Measurements from ENCODE around the gene SEMA4B. TPM values are rescaled to one million over a fixed set of nuclear protein-coding genes. Genes with fewer than 3 reads are reported as not detected.

The SEMA4B gene
- total and polyA plus RNA-seq, 7 experiments from 2014 or later, result 5.6 to 31.0 (median 19.4) TPM

GRCh38 chr15:90178468-90179435, 22.4 kb upstream of the SEMA4B start:
- Histone ChIP-seq H3K27me3 (ENCODE audit: control insufficient read depth in 2 of 2, insufficient read depth in 2 of 2, low read length in 2 of 2) (no peaks in the 10 kb centered on the region), H3K4me3 (ENCODE audit: low read length) (no peak overlapping the region), H3K9me3 (ENCODE audit: control insufficient read depth in 2 of 3, low read length in 3 of 3) (no peaks in the 10 kb centered on the region), H3K27ac (ENCODE audit: low read depth, low read length) (no peak overlapping the region), H3K4me1 (ENCODE audit: control insufficient read depth in 2 of 2, insufficient read depth in 2 of 2, low read length in 2 of 2) (peaks cover 0 to 6% of the 10 kb centered on the region in 2 donors), H3K36me3 (ENCODE audit: control insufficient read depth in 2 of 3, insufficient read depth in 3 of 3, low read length in 3 of 3) (no peaks in the 10 kb centered on the region)
- Mint-ChIP-seq H3K27me3 (peaks cover 0 to 13% (median 0%) of the 10 kb centered on the region in 5 donors), H3K4me3 (no peak overlapping the region), H3K4me1 (peaks cover 0 to 13% (median 5%) of the 10 kb centered on the region in 7 donors), H3K27ac (no peak overlapping the region), H3K36me3 (peaks cover 0 to 3% (median 0%) of the 10 kb centered on the region in 5 donors), H3K9me3 (no peaks in the 10 kb centered on the region)
- CTCF ChIA-PET, result interaction anchor here (1.2 kb wide), 1 partner anchor 8 kb away, joined by 4 read pairs; no protein-coding TSS in a partner anchor
- POLR2A ChIA-PET, result interaction anchor here (0.7 kb wide), 1 partner anchor 47 kb away, joined by 4 read pairs; no protein-coding TSS in a partner anchor
- ATAC-seq (no peak), DNase-seq (no peak)
- intact Hi-C loops (cut with micrococcal nuclease), result no loop called here

DNA sequence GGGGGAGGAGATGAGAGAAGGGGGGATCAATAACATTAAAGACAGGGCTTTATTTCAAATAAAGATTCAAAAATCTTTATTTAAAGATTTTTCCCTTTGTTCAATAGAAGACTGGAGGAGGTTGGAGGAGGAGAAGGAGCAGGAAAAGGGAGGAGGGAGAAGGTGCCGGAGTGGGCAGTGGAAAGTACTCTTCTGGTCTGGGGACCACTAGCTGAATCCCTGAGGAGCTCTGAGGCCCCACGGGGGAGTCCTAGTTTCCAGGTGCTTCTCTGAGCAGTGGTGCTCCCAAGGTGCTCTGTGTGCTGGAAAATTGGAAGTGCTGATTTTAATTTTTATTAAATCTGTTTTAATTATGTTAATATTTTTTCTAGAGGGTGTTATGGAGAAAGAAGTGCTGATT, 19.4 kb upstream of the SEMA4B start:
- Histone ChIP-seq H3K36me3 (ENCODE audit: control insufficient read depth in 2 of 3, insufficient read depth in 3 of 3, low read length in 3 of 3) (no peaks in the 10 kb centered on the region), H3K9me3 (ENCODE audit: control insufficient read depth in 2 of 3, low read length in 3 of 3) (no peaks in the 10 kb centered on the region), H3K4me3 (ENCODE audit: low read length) (no peak overlapping the region), H3K27me3 (ENCODE audit: control insufficient read depth in 2 of 2, insufficient read depth in 2 of 2, low read length in 2 of 2) (no peaks in the 10 kb centered on the region), H3K4me1 (ENCODE audit: control insufficient read depth in 2 of 2, insufficient read depth in 2 of 2, low read length in 2 of 2) (peaks cover 6 to 12% of the 10 kb centered on the region in 2 donors), H3K27ac (ENCODE audit: low read depth, low read length) (no peak overlapping the region)
- H3K4me3 Mint-ChIP-seq, result peak overlapping the region in 1 of 10 donors; percentile 25
- H3K27ac Mint-ChIP-seq, result no peak overlapping the region
- intact Hi-C loops (cut with micrococcal nuclease), result no loop called here
- H3K27me3 Mint-ChIP-seq, result peaks cover 0 to 13% (median 0%) of the 10 kb centered on the region in 5 donors
- DNase-seq (no peak), ATAC-seq (no peak)
- H3K4me1 Mint-ChIP-seq, result peaks cover 12 to 26% (median 15%) of the 10 kb centered on the region in 7 donors
- POLR2A ChIA-PET, result interaction anchor here (0.5 to 0.7 kb wide), 2 partner anchors 18 to 19 kb away, joined by 3 read pairs; partner anchors contain the start of gene SEMA4B
- H3K9me3 Mint-ChIP-seq, result no peaks in the 10 kb centered on the region
- CTCF ChIA-PET, result interaction anchor here (0.6 to 0.7 kb wide), 2 partner anchors 59 to 279 kb away, joined by 3 to 4 read pairs; no protein-coding TSS in a partner anchor
- H3K36me3 Mint-ChIP-seq, result peaks cover 0 to 3% (median 0%) of the 10 kb centered on the region in 5 donors

- H3K4me1 ChIP-seq (ENCODE audit: control insufficient read depth in 2 of 2, insufficient read depth in 2 of 2, low read length in 2 of 2), result peaks cover 6% of the 10 kb centered on the region in 2 donors
- Mint-ChIP-seq H3K4me3 (peak overlapping the region; percentile 63 to 86 (median 73)), H3K9me3 (no peaks in the 10 kb centered on the region), H3K4me1 (peaks cover 9 to 29% (median 14%) of the 10 kb centered on the region in 7 donors), H3K27ac (peak overlapping the region in 7 of 9 donors; percentile 2 to 89 (median 39)), H3K27me3 (peaks cover 0 to 10% (median 0%) of the 10 kb centered on the region in 5 donors), H3K36me3 (peaks cover 0 to 3% (median 0%) of the 10 kb centered on the region in 5 donors)
- H3K9me3 ChIP-seq (ENCODE audit: control insufficient read depth in 2 of 3, low read length in 3 of 3), result no peaks in the 10 kb centered on the region
- H3K36me3 ChIP-seq (ENCODE audit: control insufficient read depth in 2 of 3, insufficient read depth in 3 of 3, low read length in 3 of 3), result no peaks in the 10 kb centered on the region
- peak in 1 of 9 donors; percentile 36 for DNase-seq
- no peak overlapping the region for H3K27ac ChIP-seq (ENCODE audit: low read depth, low read length)
- peak; percentile 52 for ATAC-seq
- ChIA-PET POLR2A (interaction anchor here (0.7 kb wide), 1 partner anchor 605 kb away, joined by 3 read pairs; no protein-coding TSS in a partner anchor), CTCF (interaction anchor here (0.6 kb wide), 1 partner anchor 38 kb away, joined by 4 read pairs; no protein-coding TSS in a partner anchor)
- no peaks in the 10 kb centered on the region for H3K27me3 ChIP-seq (ENCODE audit: control insufficient read depth in 2 of 2, insufficient read depth in 2 of 2, low read length in 2 of 2)
- peak overlapping the region; percentile 56 for H3K4me3 ChIP-seq (ENCODE audit: low read length)
- intact Hi-C loops (cut with micrococcal nuclease), result loop anchor here in 1 of 2 donors (1.0 kb wide), 1 partner anchor 47 kb away; no protein-coding TSS in a partner anchor
Measured at GRCh38 chr15:90184119-90184785, 16.9 kb upstream of the SEMA4B start.

GRCh38 chr15:90184786-90185704, 16.1 kb upstream of the SEMA4B start:
- Mint-ChIP-seq H3K4me3 (peak overlapping the region; percentile 74 to 94 (median 83)), H3K27ac (peak overlapping the region in 8 of 9 donors; percentile 5 to 89 (median 50)), H3K4me1 (peaks cover 6 to 30% (median 14%) of the 10 kb centered on the region in 7 donors), H3K36me3 (peaks cover 0 to 3% (median 0%) of the 10 kb centered on the region in 5 donors), H3K27me3 (peaks cover 0 to 8% (median 0%) of the 10 kb centered on the region in 5 donors), H3K9me3 (no peaks in the 10 kb centered on the region)
- POLR2A ChIA-PET, result interaction anchor here (2.0 kb wide), 1 partner anchor 17 kb away, joined by 16 read pairs; the partner anchor contains the start of gene SEMA4B
- intact Hi-C loops (cut with micrococcal nuclease), result loop anchor here (1.0 kb wide), 2 partner anchors 16 to 46 kb away; partner anchors contain the start of gene SEMA4B (in 2 of the 2)
- DNase-seq (peak; percentile 42 to 63 (median 60)), ATAC-seq (peak; percentile 85)
- Histone ChIP-seq H3K27ac (ENCODE audit: low read depth, low read length) (peak overlapping the region; percentile 48), H3K36me3 (ENCODE audit: control insufficient read depth in 2 of 3, insufficient read depth in 3 of 3, low read length in 3 of 3) (no peaks in the 10 kb centered on the region), H3K4me1 (ENCODE audit: control insufficient read depth in 2 of 2, insufficient read depth in 2 of 2, low read length in 2 of 2) (peaks cover 6% of the 10 kb centered on the region in 2 donors), H3K9me3 (ENCODE audit: control insufficient read depth in 2 of 3, low read length in 3 of 3) (no peaks in the 10 kb centered on the region), H3K4me3 (ENCODE audit: low read length) (peak overlapping the region; percentile 56), H3K27me3 (ENCODE audit: control insufficient read depth in 2 of 2, insufficient read depth in 2 of 2, low read length in 2 of 2) (no peaks in the 10 kb centered on the region)
- CTCF ChIA-PET, result interaction anchor here (0.6 kb wide), 1 partner anchor 38 kb away, joined by 4 read pairs; no protein-coding TSS in a partner anchor

GRCh38 chr15:90187257-90187868, 13.8 kb upstream of the SEMA4B start:
- POLR2A ChIA-PET, result interaction anchor here (2.0 kb wide), 1 partner anchor 14 kb away, joined by 16 read pairs; the partner anchor contains the start of gene SEMA4B
- Mint-ChIP-seq H3K4me1 (peaks cover 21 to 50% (median 25%) of the 10 kb centered on the region in 7 donors), H3K27ac (peak overlapping the region in 1 of 9 donors; percentile 21)

More at GRCh38 chr15:90187257-90187868, 13.8 kb upstream of the SEMA4B start:
- DNase-seq, result no peak
- CTCF ChIA-PET, result interaction anchor here (0.6 to 0.9 kb wide), 3 partner anchors 8 to 191 kb away, joined by 3 to 4 read pairs (median 4); no protein-coding TSS in a partner anchor
- no peaks in the 10 kb centered on the region for H3K9me3 Mint-ChIP-seq
- peaks cover 0 to 5% (median 0%) of the 10 kb centered on the region in 5 donors for H3K27me3 Mint-ChIP-seq
- Histone ChIP-seq H3K9me3 (ENCODE audit: control insufficient read depth in 2 of 3, low read length in 3 of 3) (no peaks in the 10 kb centered on the region), H3K27ac (ENCODE audit: low read depth, low read length) (no peak overlapping the region), H3K36me3 (ENCODE audit: control insufficient read depth in 2 of 3, insufficient read depth in 3 of 3, low read length in 3 of 3) (no peaks in the 10 kb centered on the region), H3K27me3 (ENCODE audit: control insufficient read depth in 2 of 2, insufficient read depth in 2 of 2, low read length in 2 of 2) (no peaks in the 10 kb centered on the region), H3K4me3 (ENCODE audit: low read length) (no peak overlapping the region), H3K4me1 (ENCODE audit: control insufficient read depth in 2 of 2, insufficient read depth in 2 of 2, low read length in 2 of 2) (peaks cover 12 to 13% of the 10 kb centered on the region in 2 donors)
- ATAC-seq, result no peak
- intact Hi-C loops (cut with micrococcal nuclease), result no loop called here
- peak overlapping the region in 1 of 10 donors; percentile 16 for H3K4me3 Mint-ChIP-seq
- peaks cover 0 to 4% (median 0%) of the 10 kb centered on the region in 5 donors for H3K36me3 Mint-ChIP-seq
